DND-41 (cell line): ENCODE results near the gene CCDC138.

ENCODE experiments used
- EZH2 ChIP-seq: IDR thresholded peaks from 3 replicates; pipeline ENCODE4 v1.6.1; 2012; ENCODE audit warnings: borderline replicate concordance, low read depth, mild to moderate bottlenecking, moderate library complexity, low read length, inconsistent platforms; ENCODE audit not compliant: severe bottlenecking
- TF ChIP-seq, protein P1 (sequence below): IDR thresholded peaks from 2 replicates; pipeline ENCODE4 v1.5.1; 2012; ENCODE audit warnings: borderline replicate concordance, low read length, moderate library complexity, mild to moderate bottlenecking; ENCODE audit not compliant: poor library complexity, severe bottlenecking; ENCODE audit errors: extremely low read depth

DNA sequence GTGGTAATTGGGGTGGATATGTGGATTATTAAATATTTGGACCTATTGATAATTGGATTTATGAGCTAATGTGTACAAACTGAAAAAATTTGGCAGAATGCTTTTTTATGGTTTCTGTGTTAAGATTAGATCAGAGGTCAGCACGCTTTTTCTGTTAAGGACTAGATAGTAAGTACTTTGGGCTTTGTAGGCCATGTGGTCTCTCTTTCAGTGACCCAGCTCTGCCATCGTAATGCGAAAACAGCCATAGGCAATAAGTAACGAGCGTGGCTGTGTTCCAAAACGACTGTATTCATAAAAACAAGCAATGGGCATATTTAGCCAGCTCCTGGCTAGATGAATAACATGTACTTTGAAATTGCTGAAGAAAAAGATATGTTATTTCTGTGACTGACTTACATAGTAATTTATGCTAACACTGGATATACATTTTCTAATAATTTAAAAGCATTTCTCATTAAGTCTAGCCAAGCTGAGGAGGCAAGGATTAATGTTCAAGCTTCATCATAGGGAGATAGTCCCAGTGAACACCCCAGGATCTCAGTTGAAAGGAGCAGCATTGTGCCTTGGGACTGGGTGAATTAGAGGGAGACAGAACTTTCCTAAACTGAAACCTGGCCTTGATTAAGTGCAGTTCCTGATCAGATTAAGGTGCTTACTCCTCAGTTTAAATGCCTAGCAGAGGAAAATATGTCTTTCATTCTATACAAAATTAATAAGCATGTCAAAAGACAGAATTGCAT, 20.0 kb downstream of the CCDC138 start:
- TF ChIP-seq, protein P1, sequence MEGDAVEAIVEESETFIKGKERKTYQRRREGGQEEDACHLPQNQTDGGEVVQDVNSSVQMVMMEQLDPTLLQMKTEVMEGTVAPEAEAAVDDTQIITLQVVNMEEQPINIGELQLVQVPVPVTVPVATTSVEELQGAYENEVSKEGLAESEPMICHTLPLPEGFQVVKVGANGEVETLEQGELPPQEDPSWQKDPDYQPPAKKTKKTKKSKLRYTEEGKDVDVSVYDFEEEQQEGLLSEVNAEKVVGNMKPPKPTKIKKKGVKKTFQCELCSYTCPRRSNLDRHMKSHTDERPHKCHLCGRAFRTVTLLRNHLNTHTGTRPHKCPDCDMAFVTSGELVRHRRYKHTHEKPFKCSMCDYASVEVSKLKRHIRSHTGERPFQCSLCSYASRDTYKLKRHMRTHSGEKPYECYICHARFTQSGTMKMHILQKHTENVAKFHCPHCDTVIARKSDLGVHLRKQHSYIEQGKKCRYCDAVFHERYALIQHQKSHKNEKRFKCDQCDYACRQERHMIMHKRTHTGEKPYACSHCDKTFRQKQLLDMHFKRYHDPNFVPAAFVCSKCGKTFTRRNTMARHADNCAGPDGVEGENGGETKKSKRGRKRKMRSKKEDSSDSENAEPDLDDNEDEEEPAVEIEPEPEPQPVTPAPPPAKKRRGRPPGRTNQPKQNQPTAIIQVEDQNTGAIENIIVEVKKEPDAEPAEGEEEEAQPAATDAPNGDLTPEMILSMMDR = no peak
- no peak for TF ChIP-seq EZH2
